Measurements from ENCODE around the gene ZNF331. TPM values are rescaled to one million over a fixed set of nuclear protein-coding genes. Genes with fewer than 3 reads are reported as not detected.

The ZNF331 gene
- total RNA-seq, 1 donor from 2014 or later: 6.2 TPM

- no peak for DNase-seq (ENCODE audit: extremely low read depth, low read depth, low spot score)
Measured at GRCh38 chr19:53624771-53625545, 87.0 kb downstream of the ZNF331 start.

- no peak for DNase-seq (ENCODE audit: extremely low read depth, low read depth, low spot score)
Measured at GRCh38 chr19:53626486-53626885, 88.5 kb downstream of the ZNF331 start.

GRCh38 chr19:53626976-53627375, 89.0 kb downstream of the ZNF331 start:
- DNase-seq (ENCODE audit: extremely low read depth, low read depth, low spot score): no peak

Other genes with a start within 250 kb of the ZNF331 start
- 5.1 and 5.3 TPM in 2 replicates for gene ZNF845, start 204.4 kb upstream of the ZNF331 start, total RNA-seq
- gene ZNF525, start 172.4 kb upstream of the ZNF331 start, total RNA-seq: 2.6 and 2.7 TPM in 2 replicates
- 5.0 and 12.7 TPM in 2 replicates for gene ZNF765, start 143.0 kb upstream of the ZNF331 start, total RNA-seq
- gene ZNF761, start 106.2 kb upstream of the ZNF331 start, total RNA-seq: 6.6 and 7.0 TPM in 2 replicates
- 2.5 and 4.0 TPM in 2 replicates for gene ZNF813, start 70.4 kb upstream of the ZNF331 start, total RNA-seq
- not detected in 2 replicates for gene DPRX, start 93.9 kb downstream of the ZNF331 start, total RNA-seq